HK-2 (cell line): ENCODE results near the gene CSRNP2.
"Not testable (repeated sequence)": the region's sequence is repeated elsewhere in the genome, so short reads cannot be mapped to it uniquely, and the experiment has no call there.

Experiments
- DNase-seq: peaks from one replicate; pipeline ENCODE4 v3.0.0-alpha.2; 2018; ENCODE audit not compliant: unreplicated experiment

Gene CSRNP2

GRCh38 chr12:51078346-51078745 lies 5.0 kb downstream of the CSRNP2 start:
- DNase-seq, result not testable (repeated sequence)

- DNase-seq, result no peak
Observed at GRCh38 chr12:51077930-51078329, 5.5 kb downstream of the CSRNP2 start.

GRCh38 chr12:51076236-51076930 lies 7.0 kb downstream of the CSRNP2 start:
- DNase-seq, result no peak

- DNase-seq, result no peak
Observed at GRCh38 chr12:51075390-51075789, 8.0 kb downstream of the CSRNP2 start.

GRCh38 chr12:51071663-51072062 lies 11.7 kb downstream of the CSRNP2 start:
- DNase-seq, result no peak

GRCh38 chr12:51070004-51070403 lies 13.4 kb downstream of the CSRNP2 start:
- no peak for DNase-seq

GRCh38 chr12:51067771-51068170 lies 15.6 kb downstream of the CSRNP2 start:
- DNase-seq, result no peak

GRCh38 chr12:51067229-51067628 lies 16.2 kb downstream of the CSRNP2 start:
- DNase-seq, result no peak

GRCh38 chr12:51065530-51065929 lies 17.9 kb downstream of the CSRNP2 start:
- no peak for DNase-seq

- DNase-seq, result no peak
Observed at GRCh38 chr12:51062631-51063397, 20.6 kb downstream of the CSRNP2 start.

- no peak for DNase-seq
Observed at GRCh38 chr12:51059086-51059485, 24.3 kb downstream of the CSRNP2 start.

- DNase-seq, result no peak
Observed at GRCh38 chr12:51056242-51056641, 27.2 kb downstream of the CSRNP2 start.

GRCh38 chr12:51055060-51055459 lies 28.3 kb downstream of the CSRNP2 start:
- no peak for DNase-seq

GRCh38 chr12:51051787-51052186 lies 31.6 kb downstream of the CSRNP2 start:
- DNase-seq, result no peak

GRCh38 chr12:51049525-51049924 lies 33.9 kb downstream of the CSRNP2 start:
- DNase-seq, result no peak

GRCh38 chr12:51048661-51049251 lies 34.6 kb downstream of the CSRNP2 start:
- no peak for DNase-seq

- DNase-seq, result peak; percentile 93
Observed at GRCh38 chr12:51047655-51048540, 35.5 kb downstream of the CSRNP2 start, which contains the start of gene LETMD1. Gene LETMD1 (plus strand): TSS chr12:51048327. CDS start chr12:51048357, 30 bp downstream.

GRCh38 chr12:51036279-51036678 lies 47.1 kb downstream of the CSRNP2 start:
- no peak for DNase-seq

GRCh38 chr12:51033457-51034089 lies 49.8 kb downstream of the CSRNP2 start:
- DNase-seq, result no peak

- DNase-seq, result no peak
Observed at GRCh38 chr12:51033048-51033447, 50.3 kb downstream of the CSRNP2 start.

GRCh38 chr12:51028813-51029150 lies 54.6 kb downstream of the CSRNP2 start:
- no peak for DNase-seq
